Activated CD4-positive, alpha-beta T cell treated with anti-CD3 and anti-CD28 coated beads, Interleukin-2, Interleukin-6, amounts not matched to agents 100 ng/mL and 50 ng/mL, durations not matched to agents 16 hours and 8 hours (primary cell): ENCODE data around the gene TINAGL1.
A peak's percentile ranks its signal among the peaks of the same experiment; 100 is the strongest.

ENCODE experiments used
- DNase-seq: peaks from one replicate; pipeline ENCODE4 v3.0.0-alpha.2; 2020

Gene TINAGL1

GRCh38 chr1:31628931-31629556 lies 52.7 kb downstream of the TINAGL1 start:
- no peak for DNase-seq

- no peak for DNase-seq
Observed at GRCh38 chr1:31632649-31633048, 56.3 kb downstream of the TINAGL1 start.

GRCh38 chr1:31633117-31633516 lies 56.8 kb downstream of the TINAGL1 start:
- peak; percentile 47 for DNase-seq
